Effector memory CD4-positive, alpha-beta T cell (primary cell): ENCODE measurements around the gene CAPZA1.
A peak's percentile ranks its signal among the peaks of the same experiment; 100 is the strongest.
"Not testable (repeated sequence)": the region's sequence is repeated elsewhere in the genome, so short reads cannot be mapped to it uniquely, and the experiment has no call there.

Experiments
- DNase-seq, 3 donors: peaks; one replicate each; pipeline ENCODE4 v3.0.0-alpha.2; 2020
- H3K27ac ChIP-seq: 2 replicates; pipeline ENCODE4 v1.7.0; 2013; ENCODE audit warnings: mild to moderate bottlenecking, low read length, moderate library complexity; ENCODE audit not compliant: insufficient read depth, poor library complexity, severe bottlenecking
- H3K27me3 ChIP-seq: replicated peaks from 2 replicates; pipeline ENCODE4 v1.7.0; 2013; ENCODE audit warnings: mild to moderate bottlenecking, low read length; ENCODE audit not compliant: insufficient read depth, control insufficient read depth, poor library complexity, severe bottlenecking
- H3K36me3 ChIP-seq: 2 replicates; pipeline ENCODE4 v1.7.0; 2013; ENCODE audit warnings: mild to moderate bottlenecking, low read length, moderate library complexity; ENCODE audit not compliant: control insufficient read depth, insufficient read depth
- H3K4me1 ChIP-seq: 2 replicates; pipeline ENCODE4 v1.7.0; 2013; ENCODE audit warnings: low read length, mild to moderate bottlenecking; ENCODE audit not compliant: control insufficient read depth, insufficient read depth, poor library complexity, severe bottlenecking
- H3K4me3 ChIP-seq: 2 replicates; pipeline ENCODE4 v1.7.0; 2013; ENCODE audit warnings: low read length, low read depth, mild to moderate bottlenecking; ENCODE audit not compliant: insufficient read depth, poor library complexity, severe bottlenecking
- H3K9me3 ChIP-seq: 2 replicates; pipeline ENCODE4 v1.7.0; 2013; ENCODE audit warnings: mild to moderate bottlenecking, low read length, moderate library complexity; ENCODE audit not compliant: control insufficient read depth

CAPZA1 gene

GRCh38 chr1:112603012-112603411 is 16.6 kb upstream of the CAPZA1 start:
- H3K36me3 ChIP-seq: peaks cover 17% of the 10 kb centered on the region
- no peak overlapping the region for H3K27ac ChIP-seq
- H3K9me3 ChIP-seq: no peaks in the 10 kb centered on the region
- H3K4me1 ChIP-seq: no peaks in the 10 kb centered on the region
- DNase-seq: no peak
- no peaks in the 10 kb centered on the region for H3K27me3 ChIP-seq
- H3K4me3 ChIP-seq: no peak overlapping the region

DNA sequence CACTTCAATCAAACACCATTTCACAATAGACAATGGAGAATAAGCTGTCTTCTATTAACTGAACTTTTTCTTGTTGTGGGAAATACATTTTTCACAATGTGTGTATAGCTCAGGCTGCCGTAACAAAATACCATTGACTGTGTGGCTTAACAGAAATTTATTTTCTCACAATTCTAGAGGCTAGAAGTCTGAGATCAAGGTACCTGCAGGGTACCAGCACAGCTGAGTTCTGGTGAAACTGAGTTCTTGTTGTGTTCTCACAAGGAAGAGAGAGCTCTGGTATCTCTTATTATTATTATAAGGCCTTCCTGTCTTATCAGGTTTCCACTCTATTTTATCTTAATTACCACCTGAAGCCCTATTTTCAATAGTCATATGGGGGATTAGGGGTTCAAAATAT is 16.1 kb upstream of the CAPZA1 start:
- H3K27me3 ChIP-seq: no peaks in the 10 kb centered on the region
- H3K4me1 ChIP-seq: no peaks in the 10 kb centered on the region
- no peak for DNase-seq
- H3K4me3 ChIP-seq: no peak overlapping the region
- peaks cover 17% of the 10 kb centered on the region for H3K36me3 ChIP-seq
- no peak overlapping the region for H3K27ac ChIP-seq
- no peaks in the 10 kb centered on the region for H3K9me3 ChIP-seq

DNA sequence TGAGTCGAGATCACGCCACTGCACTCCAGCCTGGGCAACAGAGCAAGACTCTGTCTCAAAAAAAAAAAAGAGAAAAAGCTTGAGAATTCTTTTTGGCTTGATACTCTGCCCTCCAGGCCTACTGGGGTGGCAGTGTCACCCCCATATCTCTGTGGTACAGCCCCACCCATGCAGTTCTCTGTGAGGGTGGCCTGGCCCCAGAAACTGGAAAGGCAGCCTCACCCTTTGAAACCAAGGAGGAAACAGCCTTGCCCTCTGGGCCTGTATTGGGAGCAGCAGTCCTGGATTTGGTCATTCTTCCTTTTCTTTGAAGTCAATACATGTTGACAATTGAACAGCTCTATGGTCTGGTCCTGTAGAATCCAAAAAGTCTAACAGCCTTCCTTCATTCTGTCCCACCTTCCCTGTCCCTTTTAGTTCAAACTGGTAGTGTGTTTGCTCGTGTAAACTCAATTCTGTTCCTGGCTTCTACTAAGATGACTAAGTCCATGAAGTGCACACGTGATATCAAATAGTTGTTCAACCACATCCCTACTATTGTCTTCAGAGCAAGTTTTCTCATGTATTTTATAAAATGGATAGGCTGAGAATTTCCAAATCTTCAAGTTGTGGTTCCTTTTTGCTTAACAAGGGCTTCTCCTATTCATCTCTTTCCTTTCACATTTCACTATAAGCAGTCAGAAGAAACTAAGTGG is 13.9 kb upstream of the CAPZA1 start:
- H3K27me3 ChIP-seq: no peaks in the 10 kb centered on the region
- H3K36me3 ChIP-seq: peaks cover 26% of the 10 kb centered on the region
- no peaks in the 10 kb centered on the region for H3K9me3 ChIP-seq
- H3K27ac ChIP-seq: no peak overlapping the region
- H3K4me1 ChIP-seq: no peaks in the 10 kb centered on the region
- DNase-seq: no peak
- no peak overlapping the region for H3K4me3 ChIP-seq

- no peaks in the 10 kb centered on the region for H3K4me1 ChIP-seq
- H3K36me3 ChIP-seq: peaks cover 14% of the 10 kb centered on the region
- H3K4me3 ChIP-seq: no peak overlapping the region
- no peaks in the 10 kb centered on the region for H3K27me3 ChIP-seq
- no peak for DNase-seq
- no peaks in the 10 kb centered on the region for H3K9me3 ChIP-seq
- no peak overlapping the region for H3K27ac ChIP-seq
Observed at GRCh38 chr1:112614460-112615065, 5.1 kb upstream of the CAPZA1 start.

GRCh38 chr1:112618114-112618720 is 1.4 kb upstream of the CAPZA1 start:
- peak in 1 of 3 donors; percentile 26 for DNase-seq
- Histone ChIP-seq H3K36me3 (no peaks in the 10 kb centered on the region), H3K27me3 (no peaks in the 10 kb centered on the region), H3K9me3 (no peaks in the 10 kb centered on the region), H3K27ac (peak overlapping the region; percentile 99), H3K4me3 (peak overlapping the region; percentile 86), H3K4me1 (peaks cover 14% of the 10 kb centered on the region)

GRCh38 chr1:112618721-112619517 is 713 bp upstream of the CAPZA1 start, which contains the start of gene ST7L:
TSS of gene ST7L (minus strand) at chr1:112619141. CDS start at chr1:112619113, 28 bp downstream.
- Histone ChIP-seq H3K4me3 (peak within 1 kb of the TSS; percentile 86), H3K4me1 (peaks cover 14% of the 10 kb centered on the region), H3K36me3 (no peaks in the 10 kb centered on the region), H3K27ac (peak within 1 kb of the TSS; percentile 99), H3K27me3 (no peaks in the 10 kb centered on the region), H3K9me3 (no peaks in the 10 kb centered on the region)
- peak; percentile 39 to 53 (median 41) for DNase-seq

DNA sequence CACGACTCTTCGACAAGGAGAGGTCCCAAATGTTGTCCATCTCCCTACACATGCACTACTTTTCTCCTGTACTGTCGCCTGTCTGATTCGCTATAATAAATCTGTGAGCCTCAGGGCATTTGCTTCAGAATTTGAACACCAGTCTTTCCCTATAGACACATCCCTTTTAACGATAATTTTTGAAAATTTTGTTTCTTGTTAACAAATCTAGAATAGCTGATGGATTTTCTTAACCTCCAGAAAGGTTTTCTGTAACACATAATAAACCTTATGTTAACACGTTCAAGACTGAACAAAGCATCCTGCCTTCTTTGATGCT is 704 bp downstream of the CAPZA1 start:
- no peaks in the 10 kb centered on the region for H3K9me3 ChIP-seq
- DNase-seq: no peak
- H3K4me3 ChIP-seq: peak overlapping the region; percentile 86
- peaks cover 22% of the 10 kb centered on the region for H3K4me1 ChIP-seq
- H3K27me3 ChIP-seq: no peaks in the 10 kb centered on the region
- peak overlapping the region; percentile 99 for H3K27ac ChIP-seq
- H3K36me3 ChIP-seq: peaks cover 5% of the 10 kb centered on the region

GRCh38 chr1:112624493-112624892 is 4.9 kb downstream of the CAPZA1 start:
- peaks cover 35% of the 10 kb centered on the region for H3K4me1 ChIP-seq
- peaks cover 16% of the 10 kb centered on the region for H3K36me3 ChIP-seq
- not testable (repeated sequence) for H3K9me3 ChIP-seq, DNase-seq, H3K4me3 ChIP-seq, H3K27me3 ChIP-seq
- H3K27ac ChIP-seq: peak overlapping the region; percentile 37

DNA sequence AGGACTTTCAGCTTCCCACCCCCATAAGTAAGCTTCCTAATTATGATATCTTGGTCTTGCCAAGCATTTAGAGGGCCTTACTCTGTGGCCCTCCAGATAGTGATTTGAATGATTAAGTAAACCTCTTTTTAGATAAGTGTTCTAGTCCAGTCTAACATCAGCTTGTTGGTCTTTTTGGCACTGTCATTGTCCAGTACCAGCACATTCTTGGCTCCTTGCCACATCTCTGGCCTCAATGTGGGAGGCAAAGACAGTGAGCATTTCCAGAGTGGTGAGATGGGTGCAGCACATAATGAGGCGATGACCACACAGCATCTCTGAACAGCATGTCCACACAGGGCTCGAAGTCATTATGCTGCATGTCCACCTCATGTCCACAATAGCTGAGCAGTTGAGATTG is 6.1 kb downstream of the CAPZA1 start:
- Histone ChIP-seq H3K27me3 (no peaks in the 10 kb centered on the region), H3K27ac (peak overlapping the region; percentile 18), H3K4me1 (peaks cover 33% of the 10 kb centered on the region), H3K4me3 (no peak overlapping the region), H3K9me3 (no peaks in the 10 kb centered on the region), H3K36me3 (peaks cover 19% of the 10 kb centered on the region)
- no peak for DNase-seq
